Measurements from ENCODE around the gene ZDHHC8.

ZDHHC8 gene

DNA sequence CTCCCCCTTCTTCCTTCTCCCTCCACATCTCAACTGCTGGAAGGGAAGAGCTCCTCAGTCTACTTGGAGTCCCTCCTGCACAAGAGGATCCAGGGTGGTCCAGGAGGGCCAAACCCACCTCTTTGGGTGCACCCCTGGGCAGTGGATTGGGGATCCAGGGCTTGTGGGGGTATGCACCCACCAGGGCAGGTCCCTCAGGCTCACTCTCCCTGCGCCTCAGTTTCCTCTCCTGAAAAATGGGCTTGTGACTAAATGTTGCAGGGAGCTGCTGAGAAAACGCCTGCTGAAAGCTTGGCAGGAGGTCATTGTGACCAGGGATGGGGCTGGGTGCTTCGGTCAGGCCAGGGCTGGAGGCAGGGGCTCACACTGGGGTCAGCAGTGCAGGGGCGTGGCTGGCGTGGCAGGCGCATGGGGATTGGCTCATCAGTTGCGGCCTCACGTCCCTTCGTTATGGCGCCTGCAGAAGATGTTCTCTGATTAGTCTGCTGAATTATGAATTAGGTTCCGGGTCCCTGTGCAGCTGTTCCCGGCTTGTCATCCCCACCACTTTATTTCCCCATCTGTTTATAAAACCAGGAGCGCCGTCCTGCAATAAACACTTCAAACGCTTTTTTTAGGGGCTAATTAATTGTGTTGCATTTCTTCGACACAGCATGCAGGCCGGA, 44.9 kb downstream of the ZDHHC8 start:
- TF ChIP-seq CTCF (IDR thresholded peaks at IDR 0.05), result no peak

GRCh38 chr22:20177217-20177911, 45.8 kb downstream of the ZDHHC8 start:
- H3K27me3 ChIP-seq, result no peaks in the 10 kb centered on the region
- H3K4me3 ChIP-seq (ENCODE audit: low read depth in 1 of 2, low read length in 1 of 2), result no peak overlapping the region
- H3K9me3 ChIP-seq, result no peaks in the 10 kb centered on the region
- no peaks in the 10 kb centered on the region for H3K4me1 ChIP-seq (ENCODE audit: control insufficient read depth in 1 of 2, insufficient read depth in 1 of 2, low read depth in 1 of 2, low read length in 1 of 2)
- H3K36me3 ChIP-seq, result no peaks in the 10 kb centered on the region
- TF ChIP-seq CTCF (IDR thresholded peaks at IDR 0.05), result no peak
- no peak overlapping the region for H3K27ac ChIP-seq

More for the DNA sequence above, 44.9 kb downstream of the ZDHHC8 start:
- no peak overlapping the region for H3K27ac ChIP-seq
- H3K27me3 ChIP-seq, result no peaks in the 10 kb centered on the region
- no peaks in the 10 kb centered on the region for H3K9me3 ChIP-seq
- no peaks in the 10 kb centered on the region for H3K36me3 ChIP-seq
- no peak overlapping the region for H3K4me3 ChIP-seq (ENCODE audit: low read depth in 1 of 2, low read length in 1 of 2)
- no peaks in the 10 kb centered on the region for H3K4me1 ChIP-seq (ENCODE audit: control insufficient read depth in 1 of 2, insufficient read depth in 1 of 2, low read depth in 1 of 2, low read length in 1 of 2)

- no peak for TF ChIP-seq CTCF (IDR thresholded peaks at IDR 0.05)
- H3K27me3 ChIP-seq, result no peaks in the 10 kb centered on the region
These were observed 46.7 kb downstream of the ZDHHC8 start for GRCh38 chr22:20178075-20178914.

GRCh38 chr22:20178915-20179227, 47.3 kb downstream of the ZDHHC8 start:
- Histone ChIP-seq H3K27me3 (no peaks in the 10 kb centered on the region), H3K4me1 (ENCODE audit: control insufficient read depth in 1 of 2, insufficient read depth in 1 of 2, low read depth in 1 of 2, low read length in 1 of 2) (no peaks in the 10 kb centered on the region), H3K27ac (no peak overlapping the region), H3K4me3 (ENCODE audit: low read depth in 1 of 2, low read length in 1 of 2) (no peak overlapping the region), H3K9me3 (no peaks in the 10 kb centered on the region), H3K36me3 (no peaks in the 10 kb centered on the region)
- no peak for TF ChIP-seq CTCF (IDR thresholded peaks at IDR 0.05)

More at GRCh38 chr22:20178075-20178914, 46.7 kb downstream of the ZDHHC8 start:
- Histone ChIP-seq H3K27ac (no peak overlapping the region), H3K36me3 (no peaks in the 10 kb centered on the region), H3K4me3 (ENCODE audit: low read depth in 1 of 2, low read length in 1 of 2) (no peak overlapping the region), H3K9me3 (no peaks in the 10 kb centered on the region), H3K4me1 (ENCODE audit: control insufficient read depth in 1 of 2, insufficient read depth in 1 of 2, low read depth in 1 of 2, low read length in 1 of 2) (no peaks in the 10 kb centered on the region)

DNA sequence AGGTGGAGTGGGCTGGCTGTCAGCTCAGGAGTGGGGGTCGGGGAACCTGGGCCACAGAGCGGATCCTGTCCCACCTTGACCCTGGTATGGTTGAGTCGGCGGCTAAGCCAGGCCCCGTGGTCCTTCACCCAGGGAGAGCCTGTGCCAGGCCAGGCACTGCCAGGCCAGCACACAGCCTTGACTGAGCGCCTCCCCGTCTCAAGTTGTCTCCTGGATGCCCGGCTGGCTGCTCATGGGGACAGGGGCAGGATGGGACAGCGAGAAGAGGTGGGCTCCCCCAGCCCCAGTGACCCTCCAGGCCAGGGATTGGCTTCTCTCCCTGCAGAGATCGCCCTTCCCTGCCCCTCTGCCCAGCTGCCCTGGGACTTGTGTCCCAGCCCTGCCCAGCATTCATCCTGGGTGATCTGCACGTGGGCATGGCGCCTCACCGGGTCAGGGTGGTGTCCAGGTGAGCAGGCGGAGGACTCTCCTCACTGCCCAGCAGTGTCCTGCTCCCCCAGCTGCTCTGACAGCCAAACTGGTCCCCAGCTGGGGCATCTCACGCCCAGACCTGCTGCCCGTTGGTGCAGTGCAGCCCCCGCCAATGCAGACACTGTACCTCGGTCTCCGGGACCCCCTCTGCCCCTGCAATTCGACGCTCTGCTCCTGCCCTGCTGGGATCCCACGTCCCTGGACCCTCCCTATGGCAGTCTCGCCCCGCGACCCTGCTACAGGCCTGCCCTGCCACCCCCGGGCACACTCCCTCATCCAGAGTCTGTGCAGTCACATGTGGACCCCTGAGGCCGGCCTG, 48.0 kb downstream of the ZDHHC8 start:
- H3K36me3 ChIP-seq, result no peaks in the 10 kb centered on the region
- no peak overlapping the region for H3K27ac ChIP-seq
- H3K4me1 ChIP-seq (ENCODE audit: control insufficient read depth in 1 of 2, insufficient read depth in 1 of 2, low read depth in 1 of 2, low read length in 1 of 2), result no peaks in the 10 kb centered on the region
- no peaks in the 10 kb centered on the region for H3K9me3 ChIP-seq
- TF ChIP-seq CTCF (IDR thresholded peaks at IDR 0.05), result no peak
- no peak overlapping the region for H3K4me3 ChIP-seq (ENCODE audit: low read depth in 1 of 2, low read length in 1 of 2)
- no peaks in the 10 kb centered on the region for H3K27me3 ChIP-seq
